GM12801 (cell line): Measurements from ENCODE around the gene SPATA33.

ENCODE experiments used
- TF ChIP-seq, protein P1 (sequence below): IDR thresholded peaks from one replicate; pipeline ENCODE4 v1.5.1; 2011; ENCODE audit warnings: control low read depth; ENCODE audit not compliant: insufficient read length; ENCODE audit errors: extremely low read depth

The SPATA33 gene

DNA sequence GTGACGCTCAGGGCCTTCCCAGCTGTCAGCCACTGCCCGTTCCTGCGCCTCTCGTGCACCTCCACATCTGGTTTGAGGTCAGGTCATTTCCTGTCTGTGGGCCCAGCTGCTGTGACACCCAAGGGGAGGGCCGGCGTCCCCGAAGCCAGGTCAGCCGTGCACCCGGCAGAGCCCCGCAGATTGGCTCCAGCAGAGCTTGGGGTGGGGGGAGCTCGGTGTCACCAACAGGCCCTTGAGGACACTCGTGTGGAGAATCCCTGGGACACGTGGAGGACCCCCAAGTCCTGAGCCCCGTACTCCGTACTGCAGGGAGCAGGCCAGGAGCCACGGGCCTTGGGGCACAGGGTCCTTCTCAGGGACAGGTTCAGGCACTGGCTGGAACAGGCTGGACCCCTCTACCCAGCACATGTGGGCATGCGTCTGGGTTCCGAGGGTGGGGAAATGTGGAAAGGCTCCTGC is 39.1 kb downstream of the SPATA33 start:
- TF ChIP-seq, protein P1, sequence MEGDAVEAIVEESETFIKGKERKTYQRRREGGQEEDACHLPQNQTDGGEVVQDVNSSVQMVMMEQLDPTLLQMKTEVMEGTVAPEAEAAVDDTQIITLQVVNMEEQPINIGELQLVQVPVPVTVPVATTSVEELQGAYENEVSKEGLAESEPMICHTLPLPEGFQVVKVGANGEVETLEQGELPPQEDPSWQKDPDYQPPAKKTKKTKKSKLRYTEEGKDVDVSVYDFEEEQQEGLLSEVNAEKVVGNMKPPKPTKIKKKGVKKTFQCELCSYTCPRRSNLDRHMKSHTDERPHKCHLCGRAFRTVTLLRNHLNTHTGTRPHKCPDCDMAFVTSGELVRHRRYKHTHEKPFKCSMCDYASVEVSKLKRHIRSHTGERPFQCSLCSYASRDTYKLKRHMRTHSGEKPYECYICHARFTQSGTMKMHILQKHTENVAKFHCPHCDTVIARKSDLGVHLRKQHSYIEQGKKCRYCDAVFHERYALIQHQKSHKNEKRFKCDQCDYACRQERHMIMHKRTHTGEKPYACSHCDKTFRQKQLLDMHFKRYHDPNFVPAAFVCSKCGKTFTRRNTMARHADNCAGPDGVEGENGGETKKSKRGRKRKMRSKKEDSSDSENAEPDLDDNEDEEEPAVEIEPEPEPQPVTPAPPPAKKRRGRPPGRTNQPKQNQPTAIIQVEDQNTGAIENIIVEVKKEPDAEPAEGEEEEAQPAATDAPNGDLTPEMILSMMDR = no peak

DNA sequence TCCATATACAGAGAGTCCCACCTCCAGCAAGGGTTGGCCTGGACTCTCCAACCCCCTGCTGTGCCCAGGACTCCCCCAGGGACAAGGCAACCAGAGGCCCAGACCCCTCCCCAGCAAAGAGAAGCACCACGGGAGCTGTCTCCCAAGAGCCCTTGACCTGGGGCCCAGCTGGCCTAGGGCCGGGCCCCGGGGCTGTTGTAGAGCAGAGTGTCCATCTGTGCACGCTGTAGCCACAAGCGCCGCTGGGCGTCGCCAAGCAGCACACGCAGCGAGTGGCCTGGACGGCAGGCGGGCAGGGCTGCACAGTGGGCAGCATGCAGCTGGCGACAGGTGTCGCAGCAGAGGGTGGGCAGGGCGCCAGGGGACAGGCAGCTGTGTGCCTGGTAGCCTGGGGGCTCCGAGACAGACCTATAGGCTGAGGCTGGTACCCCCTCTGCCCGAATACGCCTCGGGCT is 39.6 kb downstream of the SPATA33 start:
- TF ChIP-seq, protein P1 = no peak

DNA sequence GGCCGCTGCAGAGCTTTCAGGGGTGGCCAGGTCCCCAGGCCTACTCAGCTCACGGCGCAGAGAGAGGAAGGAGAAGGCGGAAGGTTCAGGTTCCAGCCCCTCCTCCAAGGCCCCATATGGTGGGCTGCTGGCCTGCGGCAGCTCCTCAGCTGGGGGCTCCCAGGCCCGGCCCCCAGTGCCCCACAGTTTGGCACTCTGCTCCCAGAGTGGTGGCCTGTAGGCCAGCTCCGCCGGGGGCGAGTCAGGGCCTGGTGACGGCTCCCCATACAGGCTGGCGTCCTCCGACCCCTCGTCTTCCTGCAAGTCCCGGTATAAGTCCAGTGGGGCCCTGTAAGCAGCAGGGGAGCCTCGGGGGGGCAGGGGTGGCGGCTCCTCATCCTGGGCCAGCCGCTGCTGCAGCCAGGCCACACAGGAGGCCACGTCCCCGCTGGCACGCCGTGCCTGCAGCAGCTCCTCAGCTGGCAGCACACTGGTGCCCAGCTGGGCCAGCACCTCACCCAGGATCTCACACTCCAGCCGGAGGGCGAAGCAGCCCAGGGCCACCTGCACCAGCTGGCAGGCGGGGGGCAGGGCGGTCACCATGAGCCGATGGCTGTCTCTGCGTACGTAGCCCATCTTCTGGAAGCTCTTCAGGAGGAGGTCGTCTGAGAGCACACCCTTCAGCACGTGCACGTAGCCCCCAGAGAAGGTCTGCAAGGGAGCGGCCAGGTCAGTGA is 40.1 kb downstream of the SPATA33 start:
- TF ChIP-seq, protein P1 = no peak

DNA sequence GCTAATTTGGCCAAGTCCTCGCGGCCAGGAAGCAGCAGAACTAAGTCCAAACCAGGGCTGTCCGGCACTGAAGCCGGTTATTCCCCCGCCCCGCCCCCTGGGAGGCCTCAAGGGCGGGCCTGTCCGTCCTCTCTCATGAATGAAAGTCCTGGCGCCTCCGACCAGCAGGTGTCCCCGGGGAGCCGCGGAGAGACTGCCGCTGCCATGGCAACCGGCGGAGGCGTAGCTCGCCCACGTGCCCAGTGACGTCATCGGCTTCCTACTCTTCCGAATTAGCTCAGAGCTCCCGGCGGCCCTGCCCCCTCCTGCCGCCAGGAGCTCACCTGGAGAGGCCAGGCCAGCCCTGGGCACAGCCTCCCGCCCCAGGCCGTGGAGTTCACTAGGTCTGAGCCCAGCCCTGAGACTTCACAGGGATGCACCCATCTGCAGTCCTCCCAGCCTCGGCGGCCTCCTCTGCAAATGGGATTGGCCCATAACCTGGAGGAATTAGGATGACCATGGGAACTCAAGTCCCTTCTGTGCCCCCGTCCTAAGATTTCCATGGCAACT is 42.5 kb downstream of the SPATA33 start:
- TF ChIP-seq, protein P1 = no peak

DNA sequence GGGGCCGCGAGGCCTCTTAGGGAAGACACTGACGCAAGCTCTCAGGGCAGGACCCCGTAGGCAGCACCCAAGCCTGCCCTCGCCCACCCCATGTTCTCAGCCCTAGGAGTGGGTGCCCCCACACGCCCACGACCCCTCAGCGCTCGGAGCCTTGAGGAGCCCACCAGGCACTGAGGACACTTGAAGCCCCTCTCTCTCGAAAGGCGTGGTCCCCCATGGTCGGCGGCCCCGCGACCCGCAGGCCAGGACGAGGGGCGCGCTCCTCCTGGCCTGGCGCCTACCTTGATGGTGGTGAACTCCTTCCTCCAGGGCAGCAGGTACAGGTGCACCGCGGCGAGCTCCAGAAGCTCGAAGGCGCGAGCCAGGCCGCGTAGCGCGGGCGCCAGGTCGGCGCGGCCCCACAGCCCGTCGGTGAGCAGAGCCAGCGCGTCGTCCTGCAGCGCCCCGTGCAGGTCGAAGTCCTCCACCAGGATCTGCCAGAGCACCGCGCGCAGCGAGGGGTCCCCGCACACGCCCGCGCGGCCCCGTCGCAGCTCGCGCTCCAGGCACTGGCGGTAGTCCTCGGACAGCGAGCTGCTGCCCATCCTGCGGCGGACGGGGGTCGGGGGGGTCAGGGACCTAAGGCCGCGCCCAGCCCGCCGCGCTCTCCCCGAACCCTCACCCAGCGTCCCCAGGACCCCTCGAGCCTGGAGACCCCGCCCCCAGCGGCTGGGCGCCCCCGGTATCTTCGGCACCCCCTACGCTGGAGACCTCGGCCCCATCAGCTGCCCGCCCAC is 43.2 kb downstream of the SPATA33 start:
- TF ChIP-seq, protein P1 = no peak

DNA sequence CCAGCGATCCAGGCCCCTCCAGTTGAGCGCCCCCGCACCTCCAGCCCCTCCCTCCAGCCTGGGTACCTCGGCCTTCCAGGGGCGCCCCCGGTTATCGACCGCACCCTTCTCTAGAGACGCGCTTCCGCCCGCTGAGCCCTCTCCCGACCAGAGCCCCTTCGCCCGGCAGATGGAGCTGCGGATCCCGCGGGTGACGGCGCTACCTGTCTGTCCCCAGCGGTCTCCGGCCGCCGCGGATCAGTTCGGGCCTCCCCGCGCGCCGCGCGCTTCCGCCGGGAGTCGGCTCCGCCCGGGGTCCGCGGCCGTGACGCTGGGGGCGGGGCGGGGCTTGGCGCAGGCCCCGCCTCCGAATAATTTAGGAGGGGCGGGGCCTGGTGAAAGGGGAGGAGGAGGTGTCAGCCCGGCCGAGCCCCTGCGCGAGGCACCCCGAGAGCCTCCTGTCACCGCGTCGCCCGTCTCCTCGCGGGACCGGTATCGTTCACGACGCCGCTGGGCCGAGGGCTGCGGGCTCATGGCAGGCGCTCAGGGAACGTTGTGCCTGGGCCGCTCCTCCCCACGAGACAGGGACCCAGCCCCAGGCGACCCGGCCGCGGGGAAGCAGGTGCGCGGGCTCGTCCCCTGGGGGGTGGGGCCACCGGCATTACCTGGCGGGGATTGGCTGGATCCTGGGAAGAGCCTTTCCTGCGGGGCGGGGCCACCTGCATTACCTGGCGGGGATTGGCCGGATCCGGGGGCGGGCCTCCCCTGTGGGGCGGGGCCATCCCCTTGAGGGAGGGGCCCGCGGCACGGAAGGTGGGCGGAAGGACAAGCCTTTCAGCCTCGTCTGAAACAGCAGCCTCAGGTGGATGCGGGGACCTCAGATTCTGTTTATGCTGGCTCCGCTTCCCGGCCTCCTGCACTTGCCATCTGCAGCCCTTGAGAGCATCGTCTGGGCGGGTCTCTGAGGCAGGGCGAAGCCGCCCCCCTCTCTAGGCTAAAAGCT is 44.1 kb downstream of the SPATA33 start, which contains the start of gene SPATA2L:
Gene SPATA2L (minus strand): TSS at position 281 of the 982 bp plus-strand sequence. CDS start 473 bp downstream, outside the sequence.
- TF ChIP-seq, protein P1 = no peak
